Testis (tissue), 2 donors: ENCODE data around the gene SHISAL2B.

Source experiments
- CTCF ChIP-seq, 3 experiments: fragments of 450-650 bp in 2 of 3; fragments of 200-600 bp in 1 of 3; sonication (generic) in 1 of 3; IDR thresholded peaks; one replicate each; pipeline ENCODE4 v1.5.1; 2016 to 2019; ENCODE audit warnings: antibody characterized with exemption in 3 of 3, mild to moderate bottlenecking in 2 of 3, moderate library complexity in 1 of 3
- POLR2A ChIP-seq: fragments of 450-650 bp; IDR thresholded peaks from one replicate; pipeline ENCODE4 v1.6.1; 2017; ENCODE audit warnings: antibody characterized with exemption, mild to moderate bottlenecking, moderate library complexity

- TF ChIP-seq POLR2A (no peak), CTCF (IDR thresholded peaks at IDR 0.05) (no peak)
These were observed 52.5 kb downstream of the SHISAL2B start for GRCh38 chr5:64742821-64743220.
